Pancreas (tissue), 10 donors: ENCODE data around the gene PRKCA. TPM values are rescaled to one million over a fixed set of nuclear protein-coding genes. Genes with fewer than 3 reads are reported as not detected.

Source experiments
- ATAC-seq, 4 donors: fragments of 200-7000 bp; cut with Tn5 transposase; one replicate each; pipeline versions ENCODE4 v1.8.0 to v1.9.1; 2020; ENCODE audit warnings: mild to moderate bottlenecking in 4 of 4, moderate library complexity in 4 of 4
- DNase-seq, 6 donors: peaks; one replicate each; pipeline ENCODE4 v3.0.0-alpha.2; 2020
- FAIRE-seq: peaks from 2 replicates; lab custom pipeline; 2012; peaks lifted over from hg19 to GRCh38; lab: Jason Lieb, UNC
- H3K27ac ChIP-seq, 4 donors: fragments of 200-600 bp; sonication (generic); 1 replicate in 3 of 4; 2 replicates in 1 of 4; pipeline versions ENCODE4 v1.5.0 to v1.8.0; 2020
- H3K27me3 ChIP-seq, 4 donors: fragments of 200-600 bp; one replicate each; pipeline ENCODE4 v1.8.0; 2021
- H3K36me3 ChIP-seq, 3 donors: fragments of 200-600 bp; sonication (generic) in 1 of 3; one replicate each; pipeline versions ENCODE4 v1.5.0 to v1.8.0; 2020 to 2021
- H3K4me1 ChIP-seq, 3 donors: fragments of 200-600 bp; one replicate each; pipeline ENCODE4 v1.8.0; 2021
- H3K4me3 ChIP-seq, 4 donors: fragments of 200-600 bp; sonication (generic) in 2 of 4; one replicate each; pipeline versions ENCODE4 v1.5.0 to v1.8.0; 2020 to 2021
- H3K9me3 ChIP-seq, 4 donors: fragments of 200-600 bp; one replicate each; pipeline ENCODE4 v1.8.0; 2021
- WGBS, 2 donors: extraction: QIAGEN DNeasy Blood & Tissue Kit; methylation state at CpG; one replicate each; pipeline ENCODE4 v1.1.7; 2013; 5-methylcytosine and 5-hydroxymethylcytosine counted together
- intact Hi-C, 3 donors: fragments of 100-400 bp; cut with DNase I; formaldehyde crosslinking; loops; one replicate each; pipeline versions ENCODE4 v1.11.1 to v1.14.2; 2022
- polyA plus RNA-seq, 2 donors: library from polyadenylated mRNA; stranded (reverse); fragments of 200-250 nt; gene quantifications; one replicate each; pipeline ENCODE4 v1.2.3, GENCODE V29; 2013
- total RNA-seq, 6 donors: library from RNA; stranded (reverse); fragmentation: NEBNext Ultra II Directional in 4 of 6; extraction: Animal tissue kit (Norgen Biotek cat#: 25700) in 4 of 6; gene quantifications; one replicate each; pipeline versions ENCODE4 v1.2.1 to v1.2.4, GENCODE V29; 2021 to 2023
- TF ChIP-seq, protein P1 (sequence below), 4 donors: fragments of 200-600 bp; sonication (generic) in 3 of 4; IDR thresholded peaks; one replicate each; pipeline versions ENCODE4 v1.5.0 to v1.8.0; 2021; ENCODE audit warnings: antibody characterized with exemption in 4 of 4
- donor health status: healthy with polysubstance abuse.
- donor health status: DM: no; HTN: no; CAD: no; lungs with moderate emphysema.
- donor health status: DM: no; HTN: no; CAD: no.
- donor health status: control.
- donor health status: control.
- donor health status: Bipolar disorder and iron deficiency.
- donor health status: DM: yes; HTN: yes; CAD: no.
- donor health status: DM: no; HTN: no; CAD: no.
- donor health status: DM: no; HTN: no; CAD: no.
- donor health status: DM: yes; HTN: yes; CAD: no.

Gene PRKCA
- total and polyA plus RNA-seq, 8 donors: 3.5 to 22.3 (median 10.2) TPM

GRCh38 chr17:66811683-66812054 lies 509.3 kb downstream of the PRKCA start:
- no peak overlapping the region for H3K27ac ChIP-seq
- WGBS, 2 donors: 82 to 83% methylated on average over 9 of the region's 9 CpGs
- intact Hi-C loops: no loop called here
- TF ChIP-seq, protein P1, sequence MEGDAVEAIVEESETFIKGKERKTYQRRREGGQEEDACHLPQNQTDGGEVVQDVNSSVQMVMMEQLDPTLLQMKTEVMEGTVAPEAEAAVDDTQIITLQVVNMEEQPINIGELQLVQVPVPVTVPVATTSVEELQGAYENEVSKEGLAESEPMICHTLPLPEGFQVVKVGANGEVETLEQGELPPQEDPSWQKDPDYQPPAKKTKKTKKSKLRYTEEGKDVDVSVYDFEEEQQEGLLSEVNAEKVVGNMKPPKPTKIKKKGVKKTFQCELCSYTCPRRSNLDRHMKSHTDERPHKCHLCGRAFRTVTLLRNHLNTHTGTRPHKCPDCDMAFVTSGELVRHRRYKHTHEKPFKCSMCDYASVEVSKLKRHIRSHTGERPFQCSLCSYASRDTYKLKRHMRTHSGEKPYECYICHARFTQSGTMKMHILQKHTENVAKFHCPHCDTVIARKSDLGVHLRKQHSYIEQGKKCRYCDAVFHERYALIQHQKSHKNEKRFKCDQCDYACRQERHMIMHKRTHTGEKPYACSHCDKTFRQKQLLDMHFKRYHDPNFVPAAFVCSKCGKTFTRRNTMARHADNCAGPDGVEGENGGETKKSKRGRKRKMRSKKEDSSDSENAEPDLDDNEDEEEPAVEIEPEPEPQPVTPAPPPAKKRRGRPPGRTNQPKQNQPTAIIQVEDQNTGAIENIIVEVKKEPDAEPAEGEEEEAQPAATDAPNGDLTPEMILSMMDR (IDR thresholded peaks at IDR 0.05): no peak
- H3K9me3 ChIP-seq: no peaks in the 10 kb centered on the region
- no peak for FAIRE-seq
- no peak overlapping the region for H3K4me3 ChIP-seq
- H3K27me3 ChIP-seq: no peaks in the 10 kb centered on the region
- ATAC-seq: no peak
- no peaks in the 10 kb centered on the region for H3K36me3 ChIP-seq
- DNase-seq: no peak
- H3K4me1 ChIP-seq: peaks cover 0 to 13% (median 0%) of the 10 kb centered on the region in 3 donors

- Histone ChIP-seq H3K4me3 (no peak overlapping the region), H3K36me3 (no peaks in the 10 kb centered on the region), H3K4me1 (peaks cover 0 to 7% (median 0%) of the 10 kb centered on the region in 3 donors), H3K27ac (no peak overlapping the region), H3K9me3 (no peaks in the 10 kb centered on the region), H3K27me3 (no peaks in the 10 kb centered on the region)
- no peak for DNase-seq
- intact Hi-C loops: no loop called here
- no peak for FAIRE-seq
- TF ChIP-seq, protein P1 (IDR thresholded peaks at IDR 0.05): no peak
- no peak for ATAC-seq
- 93 to 94% methylated on average over 5 of the region's 5 CpGs for WGBS, 2 donors
Measured at GRCh38 chr17:66812571-66812970, 510.2 kb downstream of the PRKCA start.

- H3K4me1 ChIP-seq: no peaks in the 10 kb centered on the region
- DNase-seq (no peak), FAIRE-seq (no peak), ATAC-seq (no peak)
- H3K36me3 ChIP-seq: no peaks in the 10 kb centered on the region
- no peaks in the 10 kb centered on the region for H3K9me3 ChIP-seq
- TF ChIP-seq, protein P1 (IDR thresholded peaks at IDR 0.05): no peak
- H3K4me3 ChIP-seq: no peak overlapping the region
- no peak overlapping the region for H3K27ac ChIP-seq
- WGBS, 2 donors: 28 to 41% methylated on average over 2 of the region's 2 CpGs
- intact Hi-C loops: no loop called here
- no peaks in the 10 kb centered on the region for H3K27me3 ChIP-seq
Measured at GRCh38 chr17:66813296-66813695, 510.9 kb downstream of the PRKCA start.

DNA sequence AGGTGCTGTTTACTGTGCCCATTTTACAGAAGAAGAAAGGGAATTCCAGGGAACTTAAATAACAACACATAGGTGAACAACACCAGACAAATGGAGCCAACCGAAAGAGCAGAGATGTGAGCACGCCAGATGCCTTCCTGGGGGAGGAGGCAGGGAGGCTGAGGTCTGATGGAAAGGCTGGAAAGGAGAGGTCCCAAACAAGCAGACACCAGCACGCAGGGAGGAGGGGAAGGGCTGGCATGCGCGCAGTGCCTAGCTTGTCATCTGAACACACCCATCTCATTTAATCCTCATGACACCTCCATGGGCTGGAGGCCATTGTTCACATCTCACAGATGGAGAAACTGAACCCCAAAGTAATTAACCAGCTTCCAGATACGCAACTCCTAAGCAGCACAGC lies 511.6 kb downstream of the PRKCA start:
- DNase-seq (no peak), FAIRE-seq (no peak), ATAC-seq (no peak)
- TF ChIP-seq, protein P1 (IDR thresholded peaks at IDR 0.05): no peak
- no peaks in the 10 kb centered on the region for H3K27me3 ChIP-seq
- 93% methylated on average over 6 of the region's 6 CpGs for WGBS, 2 donors
- no peaks in the 10 kb centered on the region for H3K4me1 ChIP-seq
- no peak overlapping the region for H3K4me3 ChIP-seq
- no peaks in the 10 kb centered on the region for H3K9me3 ChIP-seq
- H3K27ac ChIP-seq: no peak overlapping the region
- H3K36me3 ChIP-seq: no peaks in the 10 kb centered on the region
- intact Hi-C loops: no loop called here

GRCh38 chr17:66814570-66814969 lies 512.2 kb downstream of the PRKCA start:
- no peak for FAIRE-seq
- Histone ChIP-seq H3K9me3 (no peaks in the 10 kb centered on the region), H3K27me3 (no peaks in the 10 kb centered on the region), H3K36me3 (no peaks in the 10 kb centered on the region), H3K27ac (no peak overlapping the region), H3K4me1 (no peaks in the 10 kb centered on the region), H3K4me3 (no peak overlapping the region)
- TF ChIP-seq, protein P1 (IDR thresholded peaks at IDR 0.05): no peak
- 54 to 65% methylated on average over 4 to 5 of the region's 5 CpGs for WGBS, 2 donors
- no peak for DNase-seq
- no peak for ATAC-seq
- intact Hi-C loops: no loop called here
